Pancreas (tissue), 10 donors: Measurements from ENCODE around the gene CILP2. TPM values are rescaled to one million over a fixed set of nuclear protein-coding genes. Genes with fewer than 3 reads are reported as not detected.

Experiments used
- ATAC-seq, 4 donors: fragments of 200-7000 bp; cut with Tn5 transposase; one replicate each; pipeline versions ENCODE4 v1.8.0 to v1.9.1; 2020; ENCODE audit warnings: mild to moderate bottlenecking in 4 of 4, moderate library complexity in 4 of 4
- DNase-seq, 6 donors: peaks; one replicate each; pipeline ENCODE4 v3.0.0-alpha.2; 2020
- FAIRE-seq: peaks from 2 replicates; lab custom pipeline; 2012; peaks lifted over from hg19 to GRCh38; lab: Jason Lieb, UNC
- H3K27ac ChIP-seq, 4 donors: fragments of 200-600 bp; sonication (generic); 1 replicate in 3 of 4; 2 replicates in 1 of 4; pipeline versions ENCODE4 v1.5.0 to v1.8.0; 2020
- H3K27me3 ChIP-seq, 4 donors: fragments of 200-600 bp; one replicate each; pipeline ENCODE4 v1.8.0; 2021
- H3K36me3 ChIP-seq, 3 donors: fragments of 200-600 bp; sonication (generic) in 1 of 3; one replicate each; pipeline versions ENCODE4 v1.5.0 to v1.8.0; 2020 to 2021
- H3K4me1 ChIP-seq, 3 donors: fragments of 200-600 bp; one replicate each; pipeline ENCODE4 v1.8.0; 2021
- H3K4me3 ChIP-seq, 4 donors: fragments of 200-600 bp; sonication (generic) in 2 of 4; one replicate each; pipeline versions ENCODE4 v1.5.0 to v1.8.0; 2020 to 2021
- H3K9me3 ChIP-seq, 4 donors: fragments of 200-600 bp; one replicate each; pipeline ENCODE4 v1.8.0; 2021
- CTCF ChIP-seq, 4 donors: fragments of 200-600 bp; sonication (generic) in 3 of 4; IDR thresholded peaks; one replicate each; pipeline versions ENCODE4 v1.5.0 to v1.8.0; 2021; ENCODE audit warnings: antibody characterized with exemption in 4 of 4
- WGBS, 2 donors: extraction: QIAGEN DNeasy Blood & Tissue Kit; methylation state at CpG; one replicate each; pipeline ENCODE4 v1.1.7; 2013; 5-methylcytosine and 5-hydroxymethylcytosine counted together
- intact Hi-C, 3 donors: fragments of 100-400 bp; cut with DNase I; formaldehyde crosslinking; loops; one replicate each; pipeline versions ENCODE4 v1.11.1 to v1.14.2; 2022
- polyA plus RNA-seq, 2 donors: library from polyadenylated mRNA; stranded (reverse); fragments of 200-250 nt; gene quantifications; one replicate each; pipeline ENCODE4 v1.2.3, GENCODE V29; 2013
- total RNA-seq, 6 donors: library from RNA; stranded (reverse); fragmentation: NEBNext Ultra II Directional in 4 of 6; extraction: Animal tissue kit (Norgen Biotek cat#: 25700) in 4 of 6; gene quantifications; one replicate each; pipeline versions ENCODE4 v1.2.1 to v1.2.4, GENCODE V29; 2021 to 2023
- donor health status: healthy with polysubstance abuse.
- donor health status: DM: no; HTN: no; CAD: no; lungs with moderate emphysema.
- donor health status: DM: no; HTN: no; CAD: no.
- donor health status: control.
- donor health status: control.
- donor health status: Bipolar disorder and iron deficiency.
- donor health status: DM: yes; HTN: yes; CAD: no.
- donor health status: DM: no; HTN: no; CAD: no.
- donor health status: DM: no; HTN: no; CAD: no.
- donor health status: DM: yes; HTN: yes; CAD: no.

The CILP2 gene
- total and polyA plus RNA-seq, 8 donors, result 0.12 to 1.4 TPM; not detected in 6

DNA sequence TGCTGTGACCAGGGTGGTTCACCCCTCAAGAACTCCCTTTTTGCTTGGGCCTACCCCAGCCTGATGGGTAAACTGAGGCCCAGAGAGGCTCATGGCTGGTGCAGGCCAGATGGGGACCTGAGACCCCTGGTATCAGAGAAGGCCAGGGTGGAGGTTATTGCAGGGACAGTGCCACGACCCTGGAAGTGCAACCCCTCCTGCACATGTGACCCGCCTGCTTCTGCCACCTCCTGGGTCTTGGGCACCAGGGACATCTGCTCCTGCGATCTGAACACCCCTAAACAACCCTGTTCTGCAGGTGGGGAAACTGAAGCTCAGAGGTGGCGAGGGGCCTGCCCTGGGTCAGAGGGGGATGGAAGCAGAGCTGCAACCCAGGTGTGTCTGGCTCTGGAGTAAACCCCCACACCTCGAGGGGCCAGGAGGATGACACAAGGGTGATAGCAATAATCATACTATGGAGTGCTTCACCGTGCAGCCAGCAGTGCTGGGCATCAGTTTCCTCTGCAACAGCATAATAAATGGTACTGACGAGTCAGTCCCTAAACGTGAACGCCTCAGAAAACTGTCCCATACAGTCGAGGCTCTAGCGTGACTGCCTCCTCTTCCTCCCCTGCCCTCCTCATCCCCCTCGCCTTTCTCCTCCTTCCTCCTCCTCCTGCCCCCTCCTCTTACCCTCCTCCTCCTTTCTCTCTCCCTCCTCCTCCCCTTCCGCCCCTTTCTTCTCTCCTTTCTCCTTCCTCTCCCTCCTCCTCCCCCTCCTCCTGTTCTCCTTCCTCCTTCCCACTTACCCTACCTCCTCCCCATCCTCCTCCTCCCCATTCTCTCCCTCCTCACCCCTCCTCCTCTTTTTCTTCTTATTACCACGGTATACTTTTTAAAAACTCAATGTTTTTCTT lies 5.0 kb upstream of the CILP2 start:
- no peak overlapping the region for H3K27ac ChIP-seq
- H3K4me3 ChIP-seq, result no peak overlapping the region
- ATAC-seq (no peak), FAIRE-seq (no peak), DNase-seq (no peak)
- no peaks in the 10 kb centered on the region for H3K27me3 ChIP-seq
- H3K36me3 ChIP-seq, result peaks cover 0 to under 1% (median 0%) of the 10 kb centered on the region in 3 donors
- TF ChIP-seq CTCF (IDR thresholded peaks at IDR 0.05), result no peak
- intact Hi-C loops, result loop anchor here in 2 of 3 donors (5.0 to 10.0 kb wide), 3 partner anchors 109 to 422 kb away; partner anchors contain the start of gene GMIP (in 1 of the 2)
- H3K4me1 ChIP-seq, result peaks cover 0 to 1% (median 0%) of the 10 kb centered on the region in 3 donors
- WGBS, 2 donors, result 67 to 78% methylated on average over 14 of the region's 14 CpGs
- H3K9me3 ChIP-seq, result no peaks in the 10 kb centered on the region

- intact Hi-C loops, result loop anchor here in 2 of 3 donors (5.0 to 10.0 kb wide), 3 partner anchors 108 to 421 kb away; partner anchors contain the start of gene GMIP (in 1 of the 2)
- H3K27me3 ChIP-seq, result no peaks in the 10 kb centered on the region
- no peaks in the 10 kb centered on the region for H3K36me3 ChIP-seq
- no peak overlapping the region for H3K27ac ChIP-seq
- no peaks in the 10 kb centered on the region for H3K9me3 ChIP-seq
- no peak overlapping the region for H3K4me3 ChIP-seq
- DNase-seq (no peak), FAIRE-seq (no peak), ATAC-seq (no peak)
- no peak for TF ChIP-seq CTCF (IDR thresholded peaks at IDR 0.05)
- 85 to 86% methylated on average over 6 of the region's 6 CpGs for WGBS, 2 donors
- peaks cover 0 to 8% (median 0%) of the 10 kb centered on the region in 3 donors for H3K4me1 ChIP-seq
Measured at GRCh38 chr19:19533841-19534240, 4.2 kb upstream of the CILP2 start.

DNA sequence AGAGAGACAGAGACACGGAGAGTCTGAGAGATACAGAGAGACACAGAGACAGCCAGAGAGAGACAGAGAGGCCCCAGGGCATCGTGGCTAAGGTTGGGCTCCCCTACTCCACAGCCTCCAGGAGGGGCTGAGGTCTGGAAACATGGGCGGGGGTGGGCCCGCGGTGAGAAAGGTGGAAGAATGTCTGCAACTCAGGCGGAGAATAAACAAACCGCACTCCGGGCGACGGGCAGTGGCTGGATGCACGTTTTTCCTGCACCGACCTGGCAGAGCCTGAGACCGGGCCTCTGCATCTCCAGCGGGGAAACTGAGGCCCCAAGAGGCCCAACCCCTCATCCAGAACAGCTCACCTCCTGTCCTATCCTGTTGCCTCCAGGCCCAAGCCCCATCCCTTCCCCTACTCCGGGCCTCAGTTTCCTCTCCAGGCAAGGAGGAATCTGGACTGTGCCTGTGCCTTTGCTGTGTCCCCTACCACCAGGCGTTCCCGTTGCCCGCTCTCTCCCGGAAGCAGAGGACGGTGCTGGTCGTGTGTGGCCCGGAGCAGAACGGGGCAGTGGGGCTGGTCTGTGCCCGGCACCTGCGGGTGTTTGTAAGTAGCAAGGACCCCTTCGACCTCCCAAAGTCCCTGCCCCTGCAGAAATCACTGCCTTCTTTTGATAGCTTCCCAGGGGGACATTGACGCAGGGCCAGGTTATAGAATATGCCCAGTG lies 3.4 kb upstream of the CILP2 start:
- Histone ChIP-seq H3K27me3 (peaks cover 0 to 2% (median 0%) of the 10 kb centered on the region in 4 donors), H3K4me3 (no peak overlapping the region), H3K27ac (no peak overlapping the region), H3K9me3 (no peaks in the 10 kb centered on the region), H3K36me3 (no peaks in the 10 kb centered on the region), H3K4me1 (peaks cover 0 to 8% (median 0%) of the 10 kb centered on the region in 3 donors)
- WGBS, 2 donors, result 58 to 71% methylated on average over 27 of the region's 27 CpGs
- ATAC-seq (no peak), DNase-seq (peak in 1 of 6 donors; percentile 9), FAIRE-seq (no peak)
- intact Hi-C loops, result loop anchor here in 2 of 3 donors (5.0 to 10.0 kb wide), 3 partner anchors 108 to 420 kb away; partner anchors contain the start of gene GMIP (in 1 of the 2)
- no peak for TF ChIP-seq CTCF (IDR thresholded peaks at IDR 0.05)

GRCh38 chr19:19535311-19536191 lies 2.5 kb upstream of the CILP2 start:
- Histone ChIP-seq H3K27me3 (peaks cover 0 to 6% (median 0%) of the 10 kb centered on the region in 4 donors), H3K36me3 (no peaks in the 10 kb centered on the region), H3K4me3 (no peak overlapping the region), H3K9me3 (no peaks in the 10 kb centered on the region), H3K27ac (no peak overlapping the region), H3K4me1 (peaks cover 0 to 9% (median 0%) of the 10 kb centered on the region in 3 donors)
- peak in 1 of 6 donors; percentile 10 for DNase-seq
- 83 to 92% methylated on average over 33 to 34 of the region's 34 CpGs for WGBS, 2 donors
- intact Hi-C loops, result loop anchor here in 1 of 3 donors (10.0 kb wide), 1 partner anchor 419 kb away; no protein-coding TSS in a partner anchor
- no peak for TF ChIP-seq CTCF (IDR thresholded peaks at IDR 0.05)
- FAIRE-seq, result no peak
- no peak for ATAC-seq
